Smooth muscle cell (in vitro differentiated cells): Measurements from ENCODE around the gene PCNT. TPM values are rescaled to one million over a fixed set of nuclear protein-coding genes. Genes with fewer than 3 reads are reported as not detected.
"Not testable (repeated sequence)": the region's sequence is repeated elsewhere in the genome, so short reads cannot be mapped to it uniquely, and the experiment has no call there.

Experiments used
- DNase-seq: peaks from one replicate; lab custom pipeline; 2025; ENCODE audit not compliant: unreplicated experiment; lab: John Stamatoyannopoulos, UW
- H2AFZ ChIP-seq: fragments of 200-600 bp; sonication (generic); 2 replicates; pipeline ENCODE4 v1.6.0; 2016; ENCODE audit warnings: antibody characterized with exemption, low read depth, mild to moderate bottlenecking
- H3F3A ChIP-seq: fragments of 200-600 bp; sonication (generic); 2 replicates; pipeline ENCODE4 v1.6.0; 2017; ENCODE audit warnings: antibody characterized with exemption, low read depth
- H3K27ac ChIP-seq: fragments of 200-600 bp; sonication (generic); 2 replicates; pipeline ENCODE4 v1.5.1; 2016; ENCODE audit warnings: low read depth, mild to moderate bottlenecking
- H3K27me3 ChIP-seq: fragments of 200-600 bp; sonication (generic); 2 replicates; pipeline ENCODE4 v1.6.1; 2016; ENCODE audit warnings: low read depth, mild to moderate bottlenecking
- H3K36me3 ChIP-seq: fragments of 200-600 bp; sonication (generic); 2 replicates; pipeline ENCODE4 v1.5.1; 2016; ENCODE audit warnings: low read depth
- H3K4me1 ChIP-seq: fragments of 200-600 bp; sonication (generic); 2 replicates; pipeline ENCODE4 v1.5.1; 2016; ENCODE audit warnings: low read depth
- H3K4me2 ChIP-seq: fragments of 200-600 bp; sonication (generic); 2 replicates; pipeline ENCODE4 v1.6.0; 2016; ENCODE audit warnings: mild to moderate bottlenecking
- H3K4me3 ChIP-seq: fragments of 200-600 bp; sonication (generic); 2 replicates; pipeline ENCODE4 v1.5.1; 2016; ENCODE audit warnings: mild to moderate bottlenecking
- H3K79me2 ChIP-seq: fragments of 200-600 bp; sonication (generic); 2 replicates; pipeline ENCODE4 v1.6.0; 2016; ENCODE audit warnings: low read depth, mild to moderate bottlenecking
- H3K9ac ChIP-seq: fragments of 200-600 bp; sonication (generic); 2 replicates; pipeline ENCODE4 v1.6.0; 2016; ENCODE audit warnings: low read depth
- H3K9me3 ChIP-seq: fragments of 200-600 bp; sonication (generic); replicated peaks from 2 replicates; pipeline ENCODE4 v1.5.1; 2016; ENCODE audit warnings: low read depth
- H4K20me1 ChIP-seq: fragments of 200-600 bp; sonication (generic); 2 replicates; pipeline ENCODE4 v1.6.0; 2016; ENCODE audit warnings: low read depth
- WGBS: methylation state at CpG from one replicate; pipeline ENCODE4 v1.1.7; 2016; ENCODE audit warnings: low lambda C conversion rate; 5-methylcytosine and 5-hydroxymethylcytosine counted together
- polyA plus RNA-seq: library from polyadenylated mRNA; unstranded; fragments of >200 nt; fragmentation: Nextera tagmentation; extraction: Ambion mirVana; gene quantifications from 2 replicates; pipeline ENCODE4 v1.2.1, GENCODE V29; 2016
- total RNA-seq: library from RNA; depleted of rRNA; stranded (reverse); fragments of >200 nt; gene quantifications from 2 replicates; pipeline ENCODE4 v1.2.3, GENCODE V29; 2014
- TF ChIP-seq, protein P1 (sequence below): fragments of 200-600 bp; sonication (generic); IDR thresholded peaks from 2 replicates; pipeline ENCODE4 v1.5.1; 2017; ENCODE audit warnings: borderline replicate concordance, mild to moderate bottlenecking, antibody characterized with exemption; ENCODE audit not compliant: insufficient read depth, poor library complexity, severe bottlenecking

PCNT gene
- total and polyA plus RNA-seq, 2 experiments from 2014 or later: 9.3 to 10.8 TPM

DNA sequence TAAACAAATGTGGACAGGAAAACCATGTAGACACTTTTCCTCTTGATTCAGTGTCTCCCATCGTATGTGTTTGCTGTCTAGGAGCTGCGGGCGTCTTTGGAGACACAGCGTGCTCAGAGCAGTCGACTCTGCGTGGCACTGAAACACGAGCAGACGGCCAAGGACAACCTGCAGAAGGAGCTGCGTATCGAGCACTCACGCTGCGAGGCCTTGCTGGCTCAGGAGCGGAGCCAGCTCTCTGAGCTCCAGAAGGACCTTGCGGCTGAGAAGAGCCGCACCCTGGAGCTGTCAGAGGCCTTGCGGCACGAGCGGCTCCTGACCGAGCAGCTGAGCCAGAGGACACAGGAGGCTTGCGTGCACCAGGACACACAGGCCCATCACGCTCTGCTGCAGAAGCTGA is 107.5 kb downstream of the PCNT start:
- Histone ChIP-seq H3K27me3 (no peaks in the 10 kb centered on the region), H4K20me1 (no peaks in the 10 kb centered on the region), H3K9ac (no peak overlapping the region), H3K4me3 (no peak overlapping the region), H3K36me3 (no peaks in the 10 kb centered on the region), H3K4me1 (no peaks in the 10 kb centered on the region), H3K27ac (no peak overlapping the region), H3F3A (no peaks in the 10 kb centered on the region), H3K9me3 (no peaks in the 10 kb centered on the region), H2AFZ (no peak overlapping the region), H3K4me2 (no peak overlapping the region), H3K79me2 (no peaks in the 10 kb centered on the region)
- 98% methylated on average over 21 of the region's 21 CpGs for WGBS
- TF ChIP-seq, protein P1, sequence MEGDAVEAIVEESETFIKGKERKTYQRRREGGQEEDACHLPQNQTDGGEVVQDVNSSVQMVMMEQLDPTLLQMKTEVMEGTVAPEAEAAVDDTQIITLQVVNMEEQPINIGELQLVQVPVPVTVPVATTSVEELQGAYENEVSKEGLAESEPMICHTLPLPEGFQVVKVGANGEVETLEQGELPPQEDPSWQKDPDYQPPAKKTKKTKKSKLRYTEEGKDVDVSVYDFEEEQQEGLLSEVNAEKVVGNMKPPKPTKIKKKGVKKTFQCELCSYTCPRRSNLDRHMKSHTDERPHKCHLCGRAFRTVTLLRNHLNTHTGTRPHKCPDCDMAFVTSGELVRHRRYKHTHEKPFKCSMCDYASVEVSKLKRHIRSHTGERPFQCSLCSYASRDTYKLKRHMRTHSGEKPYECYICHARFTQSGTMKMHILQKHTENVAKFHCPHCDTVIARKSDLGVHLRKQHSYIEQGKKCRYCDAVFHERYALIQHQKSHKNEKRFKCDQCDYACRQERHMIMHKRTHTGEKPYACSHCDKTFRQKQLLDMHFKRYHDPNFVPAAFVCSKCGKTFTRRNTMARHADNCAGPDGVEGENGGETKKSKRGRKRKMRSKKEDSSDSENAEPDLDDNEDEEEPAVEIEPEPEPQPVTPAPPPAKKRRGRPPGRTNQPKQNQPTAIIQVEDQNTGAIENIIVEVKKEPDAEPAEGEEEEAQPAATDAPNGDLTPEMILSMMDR: no peak
- no peak for DNase-seq

DNA sequence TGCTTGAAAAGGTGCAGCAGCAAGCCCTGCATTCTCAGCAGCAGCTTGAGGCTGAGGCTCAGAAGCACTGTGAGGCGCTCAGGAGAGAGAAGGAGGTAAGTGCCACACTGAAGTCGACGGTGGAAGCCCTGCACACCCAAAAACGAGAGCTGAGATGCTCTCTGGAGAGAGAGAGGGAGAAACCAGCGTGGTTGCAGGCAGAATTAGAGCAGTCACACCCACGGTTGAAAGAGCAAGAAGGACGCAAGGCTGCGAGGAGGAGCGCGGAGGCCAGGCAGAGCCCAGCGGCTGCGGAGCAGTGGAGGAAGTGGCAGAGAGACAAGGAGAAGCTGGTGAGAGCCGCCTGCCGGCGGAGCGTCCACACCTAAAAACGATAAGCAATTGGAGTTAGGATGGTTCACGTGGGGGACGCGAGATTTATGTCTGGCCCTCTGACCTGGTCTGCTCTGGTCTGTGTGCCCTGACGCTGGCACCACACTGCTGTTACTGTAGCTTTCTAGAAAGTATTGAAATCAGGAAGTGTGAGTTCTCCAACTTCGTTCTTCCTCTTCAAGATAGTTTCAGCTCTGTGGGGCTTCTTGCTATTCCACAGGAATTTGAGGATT is 108.0 kb downstream of the PCNT start:
- Histone ChIP-seq H3K4me2 (no peak overlapping the region), H3K4me1 (no peaks in the 10 kb centered on the region), H3F3A (no peaks in the 10 kb centered on the region), H3K36me3 (no peaks in the 10 kb centered on the region), H3K9ac (no peak overlapping the region), H3K27me3 (no peaks in the 10 kb centered on the region), H4K20me1 (no peaks in the 10 kb centered on the region), H2AFZ (no peak overlapping the region), H3K9me3 (no peaks in the 10 kb centered on the region), H3K27ac (no peak overlapping the region), H3K4me3 (no peak overlapping the region), H3K79me2 (no peaks in the 10 kb centered on the region)
- DNase-seq: no peak
- TF ChIP-seq, protein P1: no peak
- 94% methylated on average over 22 of the region's 22 CpGs for WGBS

DNA sequence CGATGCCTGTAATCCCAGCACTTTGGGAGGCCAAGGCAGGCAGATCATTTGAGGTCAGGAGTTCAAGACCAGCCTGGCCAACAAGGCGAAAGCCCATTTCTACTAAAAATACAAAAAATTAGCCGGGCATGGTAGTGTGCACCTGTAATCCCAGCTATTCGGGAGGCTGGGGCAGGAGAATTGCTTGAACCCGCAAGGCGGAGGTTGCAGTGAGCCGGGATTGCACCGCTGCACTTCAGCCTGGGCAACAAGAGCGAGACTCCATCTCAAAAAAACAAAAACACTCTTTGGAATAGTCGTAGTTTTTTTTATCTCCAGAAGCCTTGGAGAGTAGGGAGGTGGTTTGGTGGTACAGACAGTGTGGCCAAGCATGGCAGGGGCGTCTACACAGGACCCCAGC is 109.2 kb downstream of the PCNT start:
- not testable (repeated sequence) for H3K27me3 ChIP-seq, H3K9me3 ChIP-seq, H3K4me3 ChIP-seq, H3K36me3 ChIP-seq, H3K4me2 ChIP-seq, H3K27ac ChIP-seq, H3F3A ChIP-seq, H4K20me1 ChIP-seq, DNase-seq, H3K9ac ChIP-seq, H3K4me1 ChIP-seq, H2AFZ ChIP-seq, H3K79me2 ChIP-seq
- WGBS: 89% methylated on average over 11 of the region's 11 CpGs

DNA sequence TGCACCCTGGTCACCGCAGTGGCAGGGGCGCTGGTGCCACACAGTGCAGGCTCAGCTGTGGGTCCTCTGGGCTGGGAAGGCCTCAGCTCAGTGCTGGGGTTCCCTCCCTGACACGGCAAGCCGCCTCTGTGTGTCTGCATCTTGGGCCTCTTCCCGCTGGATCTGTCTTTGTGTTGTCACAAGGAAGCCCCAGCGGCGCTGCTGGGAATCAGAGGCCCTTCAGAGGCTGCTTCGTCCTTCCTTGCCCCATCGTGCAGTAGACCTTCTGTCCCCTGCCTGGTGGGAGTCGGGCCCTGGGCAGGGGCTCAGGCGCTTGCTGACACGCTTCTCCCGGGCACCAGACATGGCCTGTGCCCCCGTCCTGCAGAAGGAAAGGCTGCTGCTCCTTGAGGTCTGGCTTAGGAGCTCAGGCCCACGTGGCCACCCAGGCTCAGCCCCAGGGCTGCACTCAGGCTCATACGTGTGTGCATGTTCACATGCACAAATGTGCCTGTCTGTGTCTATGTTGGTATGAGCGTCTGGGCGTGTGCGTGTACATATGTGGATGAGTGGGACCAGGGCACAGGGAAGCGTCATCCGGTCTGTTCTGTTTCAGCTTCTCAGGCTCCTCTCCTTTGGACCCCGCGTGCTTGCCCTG is 110.5 kb downstream of the PCNT start:
- no peak for DNase-seq
- WGBS: 97% methylated on average over 23 of the region's 23 CpGs

More for the DNA sequence above, 110.5 kb downstream of the PCNT start:
- H3K27me3 ChIP-seq: no peaks in the 10 kb centered on the region
- no peaks in the 10 kb centered on the region for H4K20me1 ChIP-seq
- TF ChIP-seq, protein P1: no peak
- H3K4me2 ChIP-seq: no peak overlapping the region
- no peaks in the 10 kb centered on the region for H3K79me2 ChIP-seq
- peaks cover 3% of the 10 kb centered on the region for H3K36me3 ChIP-seq
- no peak overlapping the region for H3K27ac ChIP-seq
- H3K4me3 ChIP-seq: no peak overlapping the region
- H3K9ac ChIP-seq: no peak overlapping the region
- H3K9me3 ChIP-seq: no peaks in the 10 kb centered on the region
- no peaks in the 10 kb centered on the region for H3K4me1 ChIP-seq
- H3F3A ChIP-seq: no peaks in the 10 kb centered on the region
- H2AFZ ChIP-seq: no peak overlapping the region
